Measurements from ENCODE around the gene RIMKLB. TPM values are rescaled to one million over a fixed set of nuclear protein-coding genes. Genes with fewer than 3 reads are reported as not detected.
A peak's percentile ranks its signal among the peaks of the same experiment; 100 is the strongest.

RIMKLB gene
- polyA plus RNA-seq, 1 of the 3 experiments (the other 2 are of a cell fraction) = 24.5 TPM

GRCh38 chr12:8734873-8735381 is 37.1 kb downstream of the RIMKLB start:
- Histone ChIP-seq H3F3A (replicated peaks; ENCODE audit: insufficient read depth) (no peaks in the 10 kb centered on the region), H3K79me2 (ENCODE audit: insufficient read depth) (peaks cover 80% of the 10 kb centered on the region), H3K36me3 (replicated peaks in 1 of 2; ENCODE audit: control insufficient read depth in 1 of 2, insufficient read depth in 2 of 2, low read length in 1 of 2) (peaks cover 0 to 11% of the 10 kb centered on the region in 2 experiments), H4K20me1 (ENCODE audit: insufficient read depth) (peaks cover 14% of the 10 kb centered on the region), H3K27ac (ENCODE audit: low read depth in 2 of 2, low read length in 1 of 2) (no peak overlapping the region), H2AFZ (ENCODE audit: low read depth) (no peak overlapping the region), H3K4me3 (ENCODE audit: low read depth in 2 of 2, low read length in 1 of 2) (no peak overlapping the region), H3K4me1 (ENCODE audit: control insufficient read depth in 1 of 2, insufficient read depth in 2 of 2, low read depth in 1 of 2, low read length in 1 of 2) (no peaks in the 10 kb centered on the region), H3K4me2 (no peak overlapping the region), H3K9me3 (no peaks in the 10 kb centered on the region), H3K9me2 (no peaks in the 10 kb centered on the region), H3K27me3 (ENCODE audit: insufficient read depth) (no peaks in the 10 kb centered on the region), H3K9ac (no peak overlapping the region)
- 95% methylated on average over 3 of the region's 3 CpGs for WGBS (ENCODE audit: low lambda C conversion rate)
- POLR2A ChIA-PET = no interaction called here
- CTCF ChIA-PET = interaction anchor here (1.4 to 1.6 kb wide), 2 partner anchors 9 to 54 kb away, joined by 4 to 5 read pairs; no protein-coding TSS in a partner anchor
- TF ChIP-seq NRF1 (IDR thresholded peaks at IDR 0.05; ENCODE audit: low read depth, low read length) = no peak
- DNase-seq = no peak

GRCh38 chr12:8742501-8742900 is 44.7 kb downstream of the RIMKLB start:
- CTCF ChIA-PET = no interaction called here

More at GRCh38 chr12:8742501-8742900, 44.7 kb downstream of the RIMKLB start:
- Histone ChIP-seq H3K9ac (no peak overlapping the region), H4K20me1 (ENCODE audit: insufficient read depth) (peaks cover 7% of the 10 kb centered on the region; the same call in 1 of the 2 replicates), H3K4me1 (ENCODE audit: control insufficient read depth in 1 of 2, insufficient read depth in 2 of 2, low read depth in 1 of 2, low read length in 1 of 2) (peaks cover 0 to 5% of the 10 kb centered on the region in 2 experiments; a peak in 1 of 4 replicates), H3K27ac (ENCODE audit: low read depth in 2 of 2, low read length in 1 of 2) (no peak overlapping the region), H3K4me2 (no peak overlapping the region), H3K9me2 (no peaks in the 10 kb centered on the region), H2AFZ (ENCODE audit: low read depth) (no peak overlapping the region), H3K27me3 (ENCODE audit: insufficient read depth) (no peaks in the 10 kb centered on the region), H3K9me3 (no peaks in the 10 kb centered on the region), H3F3A (replicated peaks; ENCODE audit: insufficient read depth) (peaks cover 4% of the 10 kb centered on the region), H3K4me3 (ENCODE audit: low read depth in 2 of 2, low read length in 1 of 2) (no peak overlapping the region), H3K79me2 (ENCODE audit: insufficient read depth) (peaks cover 53% of the 10 kb centered on the region; the same call in 1 of the 2 replicates), H3K36me3 (replicated peaks in 1 of 2; ENCODE audit: control insufficient read depth in 1 of 2, insufficient read depth in 2 of 2, low read length in 1 of 2) (peaks cover 0 to 16% of the 10 kb centered on the region in 2 experiments)
- DNase-seq = no peak
- 100% methylated on average over 1 of the region's 1 CpG for WGBS (ENCODE audit: low lambda C conversion rate)
- POLR2A ChIA-PET = no interaction called here
- TF ChIP-seq MEF2A (IDR thresholded peaks at IDR 0.05; ENCODE audit: borderline replicate concordance, low read depth) (no peak), CHD2 (IDR thresholded peaks at IDR 0.05; ENCODE audit: low read length, partially characterized antibody) (no peak), GABPA (IDR thresholded peaks at IDR 0.05; ENCODE audit: low read depth) (no peak), ZBTB33 (IDR thresholded peaks at IDR 0.05; ENCODE audit: borderline replicate concordance, low read depth) (no peak), FOSL2 (IDR thresholded peaks at IDR 0.05; ENCODE audit: borderline replicate concordance, low read depth) (peak; percentile 15; the same call in 1 of the 2 replicates), POLR2AphosphoS5 (IDR thresholded peaks at IDR 0.05; ENCODE audit: low read depth, low read length) (no peak), CTCF (IDR thresholded peaks at IDR 0.05) (no peak), MAX (IDR thresholded peaks at IDR 0.05; ENCODE audit: low read depth) (no peak), EZH2phosphoT487 (IDR thresholded peaks at IDR 0.05; ENCODE audit: borderline replicate concordance, low read depth) (no peak), SIN3A (IDR thresholded peaks at IDR 0.05; ENCODE audit: borderline replicate concordance, low read depth, low read length) (no peak), FOXM1 (IDR thresholded peaks at IDR 0.05; ENCODE audit: low read depth) (no peak), PBX3 (IDR thresholded peaks at IDR 0.05) (no peak), USF2 (IDR thresholded peaks at IDR 0.05; ENCODE audit: borderline replicate concordance, low read depth, low read length) (no peak), IRF3 (IDR thresholded peaks at IDR 0.05; ENCODE audit: low read depth, low read length) (no peak), MXI1 (IDR thresholded peaks at IDR 0.05; ENCODE audit: low read depth, low read length) (no peak), JUND (IDR thresholded peaks at IDR 0.05) (peak; percentile 42; the same call in 1 of the 2 replicates), NFIC (IDR thresholded peaks at IDR 0.05; ENCODE audit: borderline replicate concordance) (peak; percentile 58), GATA2 (CRISPR knock-in tag; IDR thresholded peaks at IDR 0.05) (no peak), ELF1 (IDR thresholded peaks at IDR 0.05) (no peak), NRF1 (IDR thresholded peaks at IDR 0.05; ENCODE audit: low read depth, low read length) (no peak), TCF12 (IDR thresholded peaks at IDR 0.05) (no peak), RFX5 (IDR thresholded peaks at IDR 0.05; ENCODE audit: low read length) (no peak)
